Daoy (cell line): ENCODE results near the gene ADGRV1. TPM values are rescaled to one million over a fixed set of nuclear protein-coding genes. Genes with fewer than 3 reads are reported as not detected.
"Not testable (repeated sequence)": the region's sequence is repeated elsewhere in the genome, so short reads cannot be mapped to it uniquely, and the experiment has no call there.

ENCODE experiments used
- DNase-seq: peaks from one replicate; pipeline ENCODE4 v3.0.0-alpha.2; 2015; ENCODE audit warnings: low read depth
- total RNA-seq: library from RNA; depleted of rRNA; stranded (reverse); fragments of >200 nt; shearing (Covaris generic); gene quantifications from 2 replicates; pipeline ENCODE4 v1.2.3, GENCODE V29; 2014

The ADGRV1 gene
- total RNA-seq, 1 experiment from 2014 or later, result 10.6 TPM

GRCh38 chr5:90740244-90740799 is 181.7 kb downstream of the ADGRV1 start:
- no peak for DNase-seq

GRCh38 chr5:90741022-90741564 is 182.5 kb downstream of the ADGRV1 start:
- DNase-seq, result no peak

- no peak for DNase-seq
Observed at GRCh38 chr5:90746119-90746518, 187.5 kb downstream of the ADGRV1 start.

- DNase-seq, result peak; percentile 77
Observed at GRCh38 chr5:90747175-90747574, 188.6 kb downstream of the ADGRV1 start.

- DNase-seq, result peak; percentile 62
Observed at GRCh38 chr5:90747693-90748092, 189.1 kb downstream of the ADGRV1 start.

- DNase-seq, result no peak
Observed at GRCh38 chr5:90759119-90759518, 200.5 kb downstream of the ADGRV1 start.

- DNase-seq, result no peak
Observed at GRCh38 chr5:90767710-90768109, 209.1 kb downstream of the ADGRV1 start.

GRCh38 chr5:90770006-90770541 is 211.5 kb downstream of the ADGRV1 start:
- not testable (repeated sequence) for DNase-seq

GRCh38 chr5:90777959-90778358 is 219.4 kb downstream of the ADGRV1 start:
- DNase-seq, result no peak

GRCh38 chr5:90783460-90784333 is 225.1 kb downstream of the ADGRV1 start:
- DNase-seq, result peak; percentile 64

GRCh38 chr5:90786756-90787155 is 228.2 kb downstream of the ADGRV1 start:
- DNase-seq, result no peak

- peak; percentile 41 for DNase-seq
Observed at GRCh38 chr5:90792725-90793124, 234.1 kb downstream of the ADGRV1 start.

GRCh38 chr5:90793183-90793582 is 234.6 kb downstream of the ADGRV1 start:
- no peak for DNase-seq

- not testable (repeated sequence) for DNase-seq
Observed at GRCh38 chr5:90796919-90797318, 238.3 kb downstream of the ADGRV1 start.

GRCh38 chr5:90800082-90800481 is 241.5 kb downstream of the ADGRV1 start:
- not testable (repeated sequence) for DNase-seq

GRCh38 chr5:90800515-90800914 is 241.9 kb downstream of the ADGRV1 start:
- DNase-seq, result not testable (repeated sequence)

GRCh38 chr5:90802474-90803317 is 244.1 kb downstream of the ADGRV1 start:
- peak; percentile 39 for DNase-seq

- no peak for DNase-seq
Observed at GRCh38 chr5:90803381-90803780, 244.8 kb downstream of the ADGRV1 start.

- peak; percentile 6 for DNase-seq
Observed at GRCh38 chr5:90803876-90804275, 245.3 kb downstream of the ADGRV1 start.

- DNase-seq, result no peak
Observed at GRCh38 chr5:90807496-90807895, 248.9 kb downstream of the ADGRV1 start.

- DNase-seq, result no peak
Observed at GRCh38 chr5:90809311-90810056, 250.9 kb downstream of the ADGRV1 start.
